Endometrium (tissue), 2 donors: ENCODE results near the gene ATP8B1.
"Not testable (repeated sequence)": the region's sequence is repeated elsewhere in the genome, so short reads cannot be mapped to it uniquely, and the experiment has no call there.

ENCODE experiments used
- FAIRE-seq: peaks from 2 replicates; lab custom pipeline; 2012; peaks lifted over from hg19 to GRCh38; lab: Jason Lieb, UNC
- donor health status: control.
- donor health status: control.

Gene ATP8B1

GRCh38 chr18:57719211-57719935, 83.7 kb downstream of the ATP8B1 start:
- FAIRE-seq, result not testable (repeated sequence)

DNA sequence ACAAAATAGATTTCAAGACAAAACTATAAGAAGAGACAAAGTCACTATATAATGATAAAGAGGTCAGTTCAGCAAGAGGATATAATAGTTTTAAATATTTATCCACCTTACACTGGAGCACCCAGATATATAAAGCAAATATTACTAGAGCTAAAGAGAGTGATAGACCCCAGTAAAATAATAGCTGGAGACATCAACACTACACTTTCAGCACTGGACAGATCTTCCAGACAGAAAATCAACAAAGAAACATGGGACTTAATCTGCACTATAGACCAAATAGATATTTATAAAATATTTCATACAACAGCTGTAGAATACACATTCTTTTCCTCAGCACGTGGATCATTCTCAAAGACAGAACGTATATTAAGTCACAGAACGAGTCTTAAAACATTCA, 86.6 kb downstream of the ATP8B1 start:
- FAIRE-seq, result no peak

- FAIRE-seq, result no peak
Observed at GRCh38 chr18:57715671-57716070, 87.4 kb downstream of the ATP8B1 start.

DNA sequence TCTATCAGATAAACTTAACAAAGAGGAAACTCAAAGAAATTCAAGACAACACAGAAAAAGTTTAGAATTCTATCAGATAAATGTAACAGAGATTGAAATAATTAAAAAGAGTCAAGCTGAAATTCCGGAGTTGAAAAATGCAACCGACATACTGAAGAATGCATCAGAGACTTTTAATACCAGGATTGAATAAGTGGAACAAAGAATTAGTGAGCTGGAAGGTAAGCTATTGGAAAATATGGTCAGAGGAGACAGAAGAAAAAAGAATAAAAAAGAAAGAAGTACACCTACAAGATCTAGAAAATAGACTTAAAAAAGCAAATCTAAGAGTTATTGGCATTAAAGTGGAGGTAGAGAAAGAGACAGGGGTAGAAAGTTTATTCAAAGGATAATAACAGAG, 88.0 kb downstream of the ATP8B1 start:
- FAIRE-seq, result no peak

DNA sequence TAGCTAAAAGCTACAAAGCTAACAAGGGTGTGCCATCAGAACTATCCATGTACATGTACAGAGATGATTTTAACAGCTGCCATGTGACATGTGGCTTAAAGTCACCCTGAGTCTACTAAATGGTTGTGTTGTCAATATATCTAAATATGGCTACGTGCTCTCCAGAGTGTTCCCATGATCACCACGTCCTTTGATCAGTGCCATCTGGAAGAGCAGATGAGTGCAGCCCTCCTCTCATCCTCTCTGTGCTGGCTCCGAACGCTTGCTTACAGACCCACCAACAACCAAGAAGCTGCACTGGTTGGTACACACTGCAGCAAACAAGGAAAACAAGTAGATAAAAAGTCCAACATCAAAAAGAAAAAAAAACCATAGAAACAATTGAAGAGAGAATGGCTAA, 92.9 kb downstream of the ATP8B1 start:
- FAIRE-seq, result no peak

DNA sequence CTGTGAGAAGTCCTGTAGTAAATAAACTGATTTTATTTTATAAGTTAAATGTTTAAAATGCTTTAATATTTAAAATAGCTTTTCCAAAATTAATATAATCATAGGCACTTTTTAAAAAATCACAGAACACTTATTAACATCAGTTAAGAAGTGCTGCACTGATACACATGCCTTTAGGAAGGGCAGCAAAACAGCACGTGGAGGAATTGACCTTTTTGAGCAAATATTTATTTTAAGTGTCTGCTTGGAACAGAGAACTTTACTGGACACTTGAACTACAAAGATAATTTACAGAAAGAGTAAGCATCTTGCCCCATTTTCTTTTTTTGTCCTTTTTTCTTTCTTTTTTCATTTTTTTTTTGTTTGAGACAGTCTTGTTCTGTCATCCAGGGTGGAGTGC, 93.8 kb downstream of the ATP8B1 start:
- FAIRE-seq, result no peak

GRCh38 chr18:57708288-57708687, 94.8 kb downstream of the ATP8B1 start:
- FAIRE-seq, result no peak

GRCh38 chr18:57705832-57706595, 97.1 kb downstream of the ATP8B1 start:
- FAIRE-seq, result no peak

DNA sequence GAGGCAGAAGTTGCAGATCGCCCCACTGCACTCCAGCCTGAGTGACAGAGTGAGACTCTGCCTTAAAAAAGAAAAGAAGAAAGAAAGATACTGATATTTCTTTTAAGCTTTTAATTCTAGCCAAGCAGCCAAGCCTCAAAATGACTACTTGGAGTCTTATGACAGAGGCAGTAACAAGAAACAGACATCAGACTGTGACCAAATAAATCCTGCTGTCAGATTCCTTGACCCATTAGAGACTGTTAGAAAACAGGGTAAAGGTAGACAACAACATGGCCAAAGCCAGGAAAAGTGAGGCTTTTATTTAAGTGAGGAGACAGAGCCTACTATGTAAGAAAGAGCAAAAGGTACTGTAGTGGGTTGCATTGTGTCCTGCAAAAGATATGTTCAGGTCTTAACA, 98.1 kb downstream of the ATP8B1 start:
- no peak for FAIRE-seq

DNA sequence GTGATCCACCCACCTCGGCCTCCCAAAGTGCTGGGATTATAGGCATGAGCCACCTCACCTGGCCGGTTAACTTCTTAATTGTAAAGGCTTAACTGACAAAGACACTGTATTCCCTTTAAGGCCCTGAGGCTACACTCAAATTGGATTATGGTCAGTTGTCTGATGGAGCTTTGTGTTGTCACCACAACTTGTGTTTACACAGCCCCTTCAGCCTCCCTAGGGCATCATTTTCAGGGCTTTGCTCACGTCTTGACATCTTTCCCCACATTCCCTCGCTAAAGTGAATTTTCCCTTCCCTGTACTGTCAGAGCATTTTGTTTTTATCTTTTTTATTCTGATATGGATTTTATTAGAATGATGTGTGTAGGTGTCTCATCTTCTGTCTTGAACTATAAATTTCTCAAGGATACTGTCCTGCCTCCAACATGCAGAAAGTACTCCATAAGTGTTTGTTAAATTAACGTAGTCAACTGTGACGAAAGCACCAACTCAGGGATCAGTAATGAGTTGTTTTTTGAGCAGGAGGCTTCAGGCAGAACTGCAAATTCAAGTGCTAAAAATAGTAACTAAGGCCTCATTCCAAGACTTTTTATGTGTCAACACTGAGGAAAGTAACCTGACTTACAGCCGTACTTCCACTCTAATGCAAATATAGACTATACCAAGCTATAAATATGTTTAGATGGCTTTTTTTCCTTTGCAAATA, 104.4 kb downstream of the ATP8B1 start:
- FAIRE-seq, result no peak

GRCh38 chr18:57697426-57697825, 105.7 kb downstream of the ATP8B1 start:
- FAIRE-seq, result no peak

GRCh38 chr18:57696271-57696670, 106.8 kb downstream of the ATP8B1 start:
- FAIRE-seq, result no peak

DNA sequence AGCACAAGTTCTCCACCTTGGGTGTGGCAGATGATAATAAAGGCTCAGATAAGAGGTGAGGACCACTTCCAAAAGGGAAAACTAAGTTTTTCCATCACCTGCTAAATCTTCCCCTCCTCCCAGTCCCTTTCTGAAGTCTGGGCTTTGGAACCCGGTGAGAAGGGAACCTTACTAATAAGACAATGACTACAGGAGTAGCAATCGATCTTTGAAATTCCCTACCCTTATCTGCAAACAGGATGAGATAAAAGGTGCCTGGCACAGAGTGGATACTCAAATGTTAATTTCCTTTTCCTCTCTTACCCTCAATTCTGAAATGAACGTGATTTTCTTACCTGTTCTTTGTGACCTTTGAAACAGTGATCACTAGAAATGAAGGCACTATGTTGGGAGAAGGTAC, 111.8 kb downstream of the ATP8B1 start:
- FAIRE-seq, result no peak

- FAIRE-seq, result no peak
Observed at GRCh38 chr18:57687970-57688369, 115.1 kb downstream of the ATP8B1 start.

DNA sequence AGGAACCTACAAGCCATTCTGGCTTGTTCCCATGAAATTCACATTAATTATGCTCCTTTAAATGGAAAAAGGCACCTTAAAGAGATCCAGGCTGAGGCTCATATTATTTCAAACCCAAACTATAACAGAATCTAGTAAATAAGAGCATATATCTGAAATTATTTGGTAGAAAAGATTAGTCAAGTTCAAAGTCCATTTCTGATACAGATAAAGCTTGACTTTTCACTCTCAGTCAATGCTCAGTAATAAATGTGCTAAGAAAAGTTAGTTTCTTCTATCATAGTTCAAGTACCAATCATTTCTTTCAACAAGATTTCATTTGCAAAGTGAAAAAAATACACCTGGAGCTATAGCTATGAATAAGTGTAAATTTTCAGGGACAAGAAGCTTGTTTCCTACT, 119.6 kb downstream of the ATP8B1 start:
- no peak for FAIRE-seq

DNA sequence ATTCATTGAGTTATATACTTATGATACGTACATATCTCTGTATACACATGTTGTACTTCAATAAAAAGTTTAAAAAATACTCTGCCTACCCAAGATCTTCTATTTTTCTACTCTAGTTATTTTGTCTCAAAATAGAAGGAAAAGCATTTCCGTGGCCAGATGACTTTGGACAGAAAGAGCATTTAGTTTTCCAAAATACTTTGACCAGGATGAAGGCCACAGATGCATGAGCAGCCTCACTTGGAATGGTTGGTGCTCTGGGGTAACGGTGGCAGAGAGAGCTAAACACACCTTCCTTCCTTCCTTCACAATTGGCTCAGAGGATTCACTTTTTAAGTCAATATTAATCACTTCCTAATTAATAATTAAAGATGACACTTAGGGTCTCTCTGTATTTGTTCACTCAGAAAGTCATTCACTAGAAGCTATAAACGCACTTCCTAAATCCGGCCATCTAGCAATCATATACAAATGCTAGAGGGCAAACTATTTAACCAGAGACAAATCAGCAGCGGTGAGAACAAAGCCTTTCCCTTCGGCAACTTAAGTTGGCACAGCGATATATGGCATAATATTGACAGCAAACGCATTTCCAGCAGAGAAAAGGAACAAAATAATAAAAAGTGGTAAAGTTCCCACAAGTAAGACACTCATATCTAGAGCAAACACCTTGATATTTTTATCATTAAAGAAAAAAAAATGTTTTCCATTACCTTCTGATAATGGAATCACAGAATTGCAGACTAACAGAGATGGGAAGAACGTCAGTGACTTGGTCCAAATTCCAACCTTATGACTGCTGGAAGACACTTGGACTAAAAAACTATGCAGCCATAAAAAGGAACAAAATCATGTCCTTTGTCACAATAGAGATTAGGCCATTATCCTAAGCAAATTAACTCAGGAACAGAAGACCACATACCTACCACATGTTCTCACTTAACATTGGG, 125.6 kb downstream of the ATP8B1 start:
- no peak for FAIRE-seq

DNA sequence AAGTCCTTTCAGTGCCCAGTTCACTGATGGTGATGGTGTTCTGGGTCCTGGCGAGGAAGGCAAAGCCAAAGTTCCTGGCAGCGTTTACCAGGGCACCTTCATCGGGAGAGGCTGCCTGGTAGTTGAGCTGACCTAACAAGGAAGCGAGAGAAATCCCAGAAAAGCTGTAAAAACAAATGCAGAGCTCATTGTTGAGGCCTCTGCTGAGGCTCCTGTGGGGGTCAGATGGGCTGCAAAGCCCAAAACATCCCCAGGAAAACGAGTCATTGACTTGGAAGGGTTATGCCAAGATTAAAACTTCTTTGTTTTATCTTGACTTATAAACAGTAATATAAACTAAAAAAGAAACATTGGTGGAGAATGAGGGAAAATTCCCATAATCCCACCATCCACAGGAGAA, 128.2 kb downstream of the ATP8B1 start:
- FAIRE-seq, result no peak

DNA sequence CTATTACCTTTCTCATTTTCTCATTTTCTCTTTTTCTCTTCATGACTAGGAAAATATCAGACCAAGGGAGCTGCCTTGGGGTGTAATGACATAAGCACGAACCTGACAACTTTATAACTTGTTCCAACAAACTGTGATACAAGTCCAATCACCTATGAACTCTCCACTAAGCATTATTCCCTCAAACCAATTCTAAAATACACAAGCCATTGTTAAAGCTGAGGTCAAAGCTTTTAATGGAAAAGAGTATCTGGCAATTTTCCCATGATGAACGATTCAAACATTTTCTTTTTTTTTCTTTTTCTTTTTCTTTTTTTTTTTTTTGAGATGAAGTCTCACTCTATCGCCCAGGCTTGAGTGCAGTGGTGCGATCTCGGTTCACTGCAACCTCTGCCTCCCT, 133.1 kb downstream of the ATP8B1 start:
- no peak for FAIRE-seq

DNA sequence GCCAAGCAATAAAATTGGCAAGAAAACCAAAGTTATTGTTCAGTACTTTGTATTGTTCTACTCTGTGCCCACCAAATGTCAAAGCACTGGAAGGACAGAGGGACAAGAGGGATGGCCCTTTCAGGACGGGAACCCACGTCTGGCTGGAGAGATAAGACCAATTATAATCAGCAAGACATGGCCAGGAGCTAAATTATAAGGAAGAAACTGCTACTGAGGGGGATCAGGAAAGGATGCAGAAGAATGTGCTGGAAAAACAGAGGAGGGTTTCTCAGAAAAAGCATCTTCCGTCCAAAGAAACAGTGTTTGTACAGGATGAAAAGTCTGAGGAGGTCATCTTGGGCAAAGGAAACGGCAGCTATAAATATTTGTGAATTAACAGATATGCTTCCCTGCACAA, 135.1 kb downstream of the ATP8B1 start:
- no peak for FAIRE-seq

- no peak for FAIRE-seq
Observed at GRCh38 chr18:57666818-57667497, 136.2 kb downstream of the ATP8B1 start.

- FAIRE-seq, result no peak
Observed at GRCh38 chr18:57664568-57665165, 138.4 kb downstream of the ATP8B1 start.
